Adrenal gland (tissue), 5 donors: ENCODE measurements around the gene GET3.

Experiments
- CTCF ChIP-seq, 6 experiments: fragments of 450-650 bp in 4 of 6; fragments of 200-600 bp in 2 of 6; sonication (generic) in 1 of 6; IDR thresholded peaks; 1 replicate in 5 of 6; 2 replicates in 1 of 6; pipeline versions ENCODE4 v1.5.1 to v1.8.0; 2016 to 2021; ENCODE audit warnings: antibody characterized with exemption in 6 of 6, mild to moderate bottlenecking in 2 of 6, moderate library complexity in 1 of 6
- POLR2A ChIP-seq, 2 donors: fragments of 450-650 bp; IDR thresholded peaks; one replicate each; pipeline ENCODE4 v1.6.1; 2017; ENCODE audit warnings: antibody characterized with exemption in 2 of 2, mild to moderate bottlenecking in 2 of 2, moderate library complexity in 1 of 2
- donor health status: DM: no; HTN: no; CAD: no.

GRCh38 chr19:12764698-12765097 is 27.4 kb downstream of the GET3 start:
- TF ChIP-seq CTCF (IDR thresholded peaks at IDR 0.05) (no peak), POLR2A (IDR thresholded peaks at IDR 0.05) (no peak)
